Fibroblast of skin of right biceps (primary cell): Measurements from ENCODE around the gene BARHL1.
"Not testable (repeated sequence)": the region's sequence is repeated elsewhere in the genome, so short reads cannot be mapped to it uniquely, and the experiment has no call there.

Experiments
- DNase-seq: peaks from one replicate; pipeline ENCODE4 v3.0.0-alpha.2; 2013

The BARHL1 gene

DNA sequence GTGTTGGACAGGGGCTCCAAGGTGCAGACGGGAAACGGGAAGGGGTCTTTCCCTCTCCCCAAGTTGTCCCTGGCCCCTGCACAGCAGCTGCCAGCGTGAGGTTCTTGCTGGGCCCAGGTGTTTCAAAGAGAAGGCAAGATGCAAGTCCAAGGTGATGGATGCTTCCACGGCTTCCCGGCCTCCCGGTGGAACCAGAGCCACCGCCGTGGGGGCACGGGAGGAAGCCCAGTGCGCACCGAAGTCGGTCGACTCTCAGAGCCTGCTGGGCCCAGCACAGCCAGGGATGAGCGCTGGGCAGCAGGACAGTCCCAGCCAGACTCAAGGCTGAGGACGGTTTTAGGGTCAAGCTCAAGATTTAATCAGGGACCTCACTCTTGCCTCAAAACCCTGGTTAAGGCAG is 25.2 kb upstream of the BARHL1 start:
- no peak for DNase-seq

- DNase-seq = no peak
These were observed 22.7 kb upstream of the BARHL1 start for GRCh38 chr9:132559711-132560110.

- no peak for DNase-seq
These were observed 21.7 kb upstream of the BARHL1 start for GRCh38 chr9:132560616-132561202.

- no peak for DNase-seq
These were observed 20.2 kb upstream of the BARHL1 start for GRCh38 chr9:132562306-132562573.

DNA sequence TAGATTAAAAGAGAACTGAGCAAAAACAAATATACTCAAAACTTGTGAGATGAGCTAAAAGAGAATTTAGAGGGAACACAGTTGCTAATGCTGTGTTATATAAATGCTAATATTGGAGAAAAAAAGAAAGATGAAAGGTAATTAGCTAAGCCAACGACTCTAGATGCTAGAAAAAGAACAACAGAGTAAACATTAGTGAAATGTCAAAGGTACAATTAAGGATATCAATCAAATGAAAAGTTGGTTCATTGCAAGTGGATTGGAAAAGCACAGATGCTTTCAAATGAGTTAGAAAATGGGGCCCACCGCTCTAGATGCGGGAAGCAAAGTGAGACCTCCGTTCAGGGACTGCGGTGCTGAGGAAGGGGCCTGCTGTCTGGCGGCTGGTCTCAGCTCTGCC is 17.9 kb upstream of the BARHL1 start:
- DNase-seq = no peak

GRCh38 chr9:132568787-132569186 is 13.6 kb upstream of the BARHL1 start:
- not testable (repeated sequence) for DNase-seq

GRCh38 chr9:132571806-132572600 is 10.4 kb upstream of the BARHL1 start:
- DNase-seq = no peak

- DNase-seq = peak; percentile 10
These were observed 9.5 kb upstream of the BARHL1 start for GRCh38 chr9:132572921-132573320.

DNA sequence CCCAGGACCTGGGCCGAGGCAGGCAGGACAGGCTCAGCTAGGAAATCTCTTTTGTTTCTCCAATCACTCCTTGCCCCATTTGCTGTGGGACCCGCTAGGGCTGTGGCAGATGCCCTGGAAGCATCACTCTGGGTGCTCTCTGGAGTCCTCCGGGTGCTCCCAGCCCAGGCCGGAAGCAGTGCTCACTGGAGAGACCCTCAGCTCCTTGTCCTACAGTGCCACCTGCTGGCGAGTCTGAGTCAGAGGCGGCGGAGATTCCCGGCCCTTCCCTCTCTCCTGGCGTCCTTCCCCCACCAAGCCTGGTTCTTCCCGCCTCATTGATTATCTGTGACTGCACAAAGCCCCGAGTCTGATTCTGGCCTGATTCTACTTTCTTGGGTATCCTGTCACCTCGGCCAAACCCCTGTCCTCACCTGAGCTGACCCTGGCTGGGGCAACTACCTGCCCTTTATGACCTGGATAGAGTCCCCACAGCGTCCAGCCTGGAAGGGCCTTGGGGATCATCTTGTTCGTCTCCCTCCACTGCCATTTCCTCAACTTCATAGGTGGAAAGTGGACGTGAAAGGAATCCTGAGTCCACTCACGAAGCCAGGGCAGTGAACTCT is 7.3 kb upstream of the BARHL1 start:
- DNase-seq = peak; percentile 74

GRCh38 chr9:132575811-132576210 is 6.6 kb upstream of the BARHL1 start:
- no peak for DNase-seq

- DNase-seq = no peak
These were observed 5.3 kb upstream of the BARHL1 start for GRCh38 chr9:132577119-132577518.

DNA sequence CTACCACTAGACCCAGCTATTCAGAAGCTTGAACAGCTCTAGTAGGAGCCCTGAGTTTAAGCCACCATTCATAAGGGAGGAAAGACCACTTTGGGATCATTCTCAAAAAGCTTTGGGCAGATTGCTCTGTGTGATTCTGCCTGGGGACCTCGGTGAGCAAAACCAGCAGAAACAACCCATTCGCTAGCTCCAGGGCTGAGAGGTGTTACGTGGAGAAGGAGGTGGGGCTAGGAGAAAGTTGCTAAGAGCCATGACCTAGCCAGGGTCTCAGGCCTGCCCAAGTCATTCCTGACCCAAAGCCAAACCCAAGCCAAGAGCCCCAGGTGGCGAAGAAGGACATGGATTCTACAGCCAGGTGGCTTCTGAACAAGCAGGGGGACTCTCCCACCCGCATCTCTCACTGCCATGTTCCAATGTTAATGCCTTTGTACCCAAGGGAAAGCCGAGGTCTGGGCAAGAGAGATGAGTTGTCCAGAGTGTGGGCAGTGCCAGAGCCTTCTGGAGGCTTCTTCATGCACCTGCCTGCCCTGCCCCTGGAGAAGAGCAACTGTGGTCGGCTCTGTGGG is 4.0 kb upstream of the BARHL1 start:
- no peak for DNase-seq

DNA sequence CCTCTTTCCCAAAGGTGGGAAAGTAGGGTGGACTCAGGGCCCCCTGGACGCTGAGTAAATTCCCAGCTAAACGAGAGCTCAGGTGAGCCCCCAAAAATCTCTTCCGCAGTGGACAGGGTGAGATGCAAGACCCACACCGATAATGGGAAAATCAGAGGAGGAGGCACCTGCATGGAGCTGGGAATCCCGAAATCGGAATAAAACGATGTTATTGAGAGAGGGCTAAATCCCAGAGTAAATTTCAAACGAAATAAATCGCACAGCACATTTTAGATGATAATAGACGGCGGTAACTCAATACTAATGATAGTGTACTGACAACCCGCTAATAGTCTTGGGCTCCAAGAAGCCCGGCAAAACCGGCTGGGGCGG is 3.0 kb upstream of the BARHL1 start:
- no peak for DNase-seq

DNA sequence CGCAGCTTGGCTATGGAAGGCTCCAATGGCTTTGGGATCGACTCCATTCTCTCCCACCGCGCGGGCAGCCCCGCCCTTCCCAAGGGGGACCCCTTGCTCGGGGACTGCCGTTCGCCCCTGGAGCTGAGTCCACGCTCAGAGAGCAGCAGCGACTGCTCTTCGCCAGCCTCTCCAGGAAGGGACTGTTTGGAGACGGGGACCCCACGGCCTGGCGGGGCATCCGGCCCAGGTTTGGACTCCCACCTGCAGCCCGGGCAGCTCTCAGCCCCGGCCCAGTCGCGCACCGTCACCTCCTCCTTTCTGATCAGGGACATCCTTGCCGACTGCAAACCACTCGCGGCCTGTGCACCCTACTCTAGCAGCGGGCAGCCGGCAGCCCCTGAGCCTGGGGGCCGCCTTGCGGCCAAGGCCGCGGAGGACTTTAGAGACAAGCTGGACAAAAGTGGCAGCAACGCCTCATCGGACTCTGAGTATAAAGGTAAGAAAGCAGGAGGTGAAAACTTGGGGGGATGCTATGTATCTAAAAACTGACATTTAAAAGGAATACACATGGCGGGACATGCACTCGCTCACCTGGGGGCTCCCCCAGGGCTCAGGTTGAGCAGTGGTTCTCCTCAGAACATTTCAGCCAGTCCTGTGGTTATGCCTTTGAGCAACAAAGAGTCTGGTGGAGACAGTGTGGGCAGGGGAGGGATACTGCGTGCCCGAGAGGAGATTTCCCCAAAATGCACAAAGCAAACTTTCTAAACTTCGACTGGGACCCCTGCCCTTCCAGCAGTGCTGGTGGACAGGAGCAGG is 579 bp downstream of the BARHL1 start:
- no peak for DNase-seq

DNA sequence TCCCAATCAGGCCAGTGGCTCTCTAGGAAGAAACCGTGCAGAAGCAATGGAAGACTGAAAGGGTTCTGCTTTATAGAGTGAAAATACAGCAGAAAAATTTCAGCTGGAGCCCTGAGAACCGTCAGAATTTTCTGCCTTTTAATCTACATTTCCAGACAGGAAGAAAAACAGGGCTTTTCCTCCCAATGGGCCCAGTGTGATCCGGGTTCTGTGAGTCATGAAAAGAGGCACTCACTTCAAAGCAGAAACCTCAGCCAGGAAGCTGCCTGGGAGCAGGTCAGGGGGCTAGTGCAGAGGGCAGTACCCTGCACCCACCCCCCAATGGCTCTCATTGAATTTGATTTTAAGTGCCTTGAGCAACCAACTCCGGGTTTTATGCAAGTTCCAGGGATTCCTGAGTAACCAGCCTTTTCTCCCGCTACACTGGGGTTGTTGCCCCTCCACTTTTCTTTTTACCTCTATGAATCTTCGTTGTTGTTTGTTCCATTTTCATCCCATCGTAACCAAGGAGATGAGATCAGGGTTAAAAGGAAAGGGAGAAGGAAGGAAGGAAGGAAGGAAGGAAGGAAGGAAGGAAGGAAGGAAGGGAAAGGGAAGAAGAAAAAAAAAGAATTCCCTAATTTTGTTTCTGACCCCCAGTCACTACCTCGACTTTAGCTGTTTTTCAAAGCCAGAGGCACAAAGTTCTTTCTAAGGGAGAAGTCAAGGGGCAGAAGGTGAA is 1.3 kb downstream of the BARHL1 start:
- DNase-seq = no peak

DNA sequence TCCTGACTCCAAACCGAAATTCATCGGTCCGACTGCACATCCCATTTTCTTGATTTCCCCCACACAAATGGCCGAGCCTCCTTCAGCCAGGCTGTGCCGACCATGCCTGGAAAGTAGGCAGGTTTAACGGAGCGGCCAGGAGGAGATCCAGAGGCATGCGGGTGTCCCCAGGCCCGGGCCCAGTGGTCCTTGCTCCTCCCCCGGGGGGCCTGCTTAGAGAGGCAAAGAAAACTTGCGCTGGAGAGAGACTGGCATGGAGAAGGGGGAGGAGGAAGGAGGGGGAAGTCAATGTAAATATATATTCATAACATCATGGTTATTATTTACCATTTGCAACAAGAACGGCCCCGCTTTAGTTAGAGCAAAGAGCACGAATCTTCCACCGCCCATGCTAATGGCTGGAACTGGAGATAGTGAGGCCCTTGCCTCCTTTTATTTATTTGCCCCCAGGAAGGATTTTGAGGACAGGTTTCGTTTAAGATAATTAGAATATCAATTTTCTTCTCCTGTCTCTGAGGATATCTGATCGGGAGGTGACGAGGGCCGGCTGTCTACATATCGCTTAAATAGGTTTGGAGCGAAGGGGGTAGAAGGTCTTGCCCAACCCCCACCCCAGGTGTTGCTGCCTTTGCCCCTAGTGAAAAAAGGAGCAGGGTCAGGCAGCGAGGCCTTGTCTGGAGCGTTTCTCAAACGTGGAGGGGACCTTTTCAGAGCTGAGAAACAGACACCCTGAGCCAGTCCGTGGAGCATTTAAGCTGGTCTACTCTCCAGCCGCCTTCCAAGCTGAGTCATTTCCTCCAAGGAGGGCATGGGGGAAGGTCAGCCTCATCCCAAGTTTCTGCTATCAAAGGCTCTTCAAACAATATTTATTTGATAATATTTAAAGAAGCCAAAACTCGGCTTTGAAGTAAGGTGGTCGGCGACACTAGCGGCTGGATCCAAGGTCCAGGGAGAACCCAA is 2.5 kb downstream of the BARHL1 start:
- peak; percentile 57 for DNase-seq

GRCh38 chr9:132585954-132586829 is 3.8 kb downstream of the BARHL1 start:
- DNase-seq = no peak

DNA sequence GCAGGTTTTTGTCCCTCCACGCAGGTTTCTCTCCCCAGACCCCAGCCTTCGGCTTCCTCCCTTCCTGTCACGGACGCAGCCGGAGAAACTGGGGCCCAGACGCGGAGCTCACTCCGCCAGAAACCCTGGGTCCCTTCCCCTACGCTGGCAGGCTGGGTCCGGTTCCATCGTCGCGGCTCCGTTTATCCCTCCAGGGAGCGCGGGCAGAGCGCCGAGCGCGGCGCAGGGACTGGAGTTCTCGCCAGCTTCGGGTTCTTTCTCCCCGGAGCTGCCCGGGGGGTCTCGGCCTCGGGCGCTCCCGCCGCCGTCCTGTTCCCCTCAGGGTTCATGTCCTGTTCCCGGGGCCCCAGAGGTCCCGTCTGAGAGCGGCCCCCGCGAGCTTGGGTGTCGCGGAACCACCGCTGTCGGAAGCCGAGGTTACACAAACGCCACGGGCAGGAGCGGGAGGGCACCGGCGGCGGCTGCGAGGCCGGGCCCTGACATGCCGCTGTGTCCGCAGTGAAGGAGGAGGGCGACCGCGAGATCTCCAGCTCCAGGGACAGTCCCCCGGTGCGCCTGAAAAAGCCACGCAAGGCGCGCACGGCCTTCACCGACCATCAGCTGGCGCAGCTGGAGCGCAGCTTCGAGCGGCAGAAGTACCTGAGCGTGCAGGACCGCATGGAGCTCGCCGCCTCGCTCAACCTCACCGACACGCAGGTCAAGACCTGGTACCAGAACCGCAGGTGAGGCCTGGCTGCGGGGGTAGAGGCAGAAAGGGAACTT is 4.6 kb downstream of the BARHL1 start:
- DNase-seq = no peak

DNA sequence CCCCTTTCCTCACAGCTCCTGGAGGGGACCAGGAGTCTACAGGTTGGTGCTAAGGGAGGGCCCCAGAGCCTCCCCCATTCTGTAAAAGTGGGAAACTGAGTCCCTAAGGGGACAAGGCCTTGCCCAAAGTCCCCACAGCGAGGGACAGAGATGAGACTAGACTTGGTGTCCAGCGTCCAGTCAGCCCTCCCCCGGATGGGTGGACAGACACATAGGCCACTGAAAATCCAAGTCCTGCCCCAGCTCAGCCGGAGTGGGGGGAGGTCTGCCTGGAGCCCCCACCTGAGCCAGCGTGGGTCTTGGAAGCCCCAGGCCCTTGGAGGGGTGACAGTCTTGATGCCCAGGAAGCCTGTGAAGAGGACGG is 5.2 kb downstream of the BARHL1 start:
- DNase-seq = no peak

DNA sequence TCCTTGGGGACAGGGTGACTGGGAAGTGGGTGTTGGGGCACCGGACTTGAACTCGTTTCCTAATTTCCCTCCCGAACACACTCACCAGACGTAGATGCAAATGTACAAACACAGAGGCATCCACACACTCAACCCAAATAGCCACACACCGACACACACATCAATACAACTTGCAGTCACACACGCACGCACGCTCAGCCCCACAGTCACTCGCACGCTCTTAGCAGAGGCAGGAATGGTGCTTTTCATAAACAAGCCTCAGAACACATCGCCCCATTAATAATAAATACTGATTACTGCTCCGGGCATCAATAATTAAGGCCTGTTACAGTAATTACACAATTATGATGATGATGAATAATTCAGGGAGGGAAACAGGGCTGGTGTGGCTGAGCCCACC is 5.7 kb downstream of the BARHL1 start:
- no peak for DNase-seq
